Ectodermal cell (in vitro differentiated cells): ENCODE data around the gene MSI2.
"Not testable (repeated sequence)": the region's sequence is repeated elsewhere in the genome, so short reads cannot be mapped to it uniquely, and the experiment has no call there.

Experiments
- H3K27ac ChIP-seq: 2 replicates; pipeline ENCODE4 v1.7.0; 2013; ENCODE audit warnings: mild to moderate bottlenecking, low read depth, low read length; ENCODE audit not compliant: insufficient read depth, poor library complexity, severe bottlenecking
- H3K27me3 ChIP-seq: 2 replicates; pipeline ENCODE4 v1.7.0; 2013; ENCODE audit warnings: mild to moderate bottlenecking, low read length; ENCODE audit not compliant: insufficient read depth, control insufficient read depth, poor library complexity, severe bottlenecking
- H3K36me3 ChIP-seq: one replicate; pipeline ENCODE4 v1.7.0; 2013; ENCODE audit warnings: low read length; ENCODE audit not compliant: control insufficient read depth, insufficient read depth
- H3K4me1 ChIP-seq: one replicate; pipeline ENCODE4 v1.7.0; 2013; ENCODE audit warnings: low read length; ENCODE audit not compliant: control insufficient read depth, insufficient read depth
- H3K4me3 ChIP-seq: 2 replicates; pipeline ENCODE4 v1.7.0; 2013; ENCODE audit warnings: low read depth, low read length, control low read depth; ENCODE audit not compliant: insufficient read depth
- H3K9me3 ChIP-seq: 2 replicates; pipeline ENCODE4 v1.7.0; 2013; ENCODE audit warnings: mild to moderate bottlenecking, low read length, moderate library complexity; ENCODE audit not compliant: control insufficient read depth
- WGBS, 2 experiments: methylation state at CpG; one replicate each; pipeline ENCODE4 v1.1.7; 2013; ENCODE audit warnings: missing lambda C conversion rate in 2 of 2; 5-methylcytosine and 5-hydroxymethylcytosine counted together

MSI2 gene

GRCh38 chr17:57296231-57296630, 39.9 kb downstream of the MSI2 start:
- H3K4me3 ChIP-seq = no peak overlapping the region
- H3K27ac ChIP-seq = no peak overlapping the region
- 44 to 77% methylated on average over 2 to 4 of the region's 4 CpGs for WGBS, 2 experiments

DNA sequence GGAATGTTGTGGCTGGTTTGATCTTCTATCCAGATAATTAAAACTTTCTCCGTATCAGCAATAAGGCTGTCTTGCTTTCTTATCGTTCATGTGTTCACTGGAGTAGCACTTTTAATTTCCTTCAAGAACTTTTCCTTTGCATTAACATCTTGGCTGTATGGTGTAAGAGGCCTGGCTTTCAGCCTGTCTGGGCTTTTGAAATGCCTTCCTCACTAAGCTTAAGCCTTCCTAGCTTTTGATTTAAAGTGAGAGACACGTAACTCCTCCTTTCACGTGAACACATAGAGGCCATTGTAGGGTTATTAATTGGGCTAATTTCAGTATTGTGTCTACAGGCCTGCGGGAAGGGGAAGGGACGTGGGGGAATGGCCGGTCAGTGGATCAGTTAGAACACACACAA, 42.9 kb downstream of the MSI2 start:
- H3K4me1 ChIP-seq = peaks cover 12% of the 10 kb centered on the region
- H3K27me3 ChIP-seq = no peaks in the 10 kb centered on the region
- WGBS, 2 experiments = 95 to 96% methylated on average over 4 of the region's 7 CpGs
- no peak overlapping the region for H3K27ac ChIP-seq
- H3K9me3 ChIP-seq = peaks cover 9% of the 10 kb centered on the region
- H3K36me3 ChIP-seq = peaks cover 29% of the 10 kb centered on the region
- no peak overlapping the region for H3K4me3 ChIP-seq

More at GRCh38 chr17:57296231-57296630, 39.9 kb downstream of the MSI2 start:
- peaks cover 23% of the 10 kb centered on the region for H3K4me1 ChIP-seq
- peaks cover 9% of the 10 kb centered on the region for H3K9me3 ChIP-seq
- H3K36me3 ChIP-seq = peaks cover 29% of the 10 kb centered on the region
- H3K27me3 ChIP-seq = no peaks in the 10 kb centered on the region

- not testable (repeated sequence) for H3K4me3 ChIP-seq, H3K27me3 ChIP-seq, H3K4me1 ChIP-seq, H3K9me3 ChIP-seq, H3K27ac ChIP-seq
- H3K36me3 ChIP-seq = peaks cover 29% of the 10 kb centered on the region
- WGBS, 2 experiments = 94 to 96% methylated on average over 7 of the region's 7 CpGs
These were observed 44.3 kb downstream of the MSI2 start for GRCh38 chr17:57300592-57300991.

DNA sequence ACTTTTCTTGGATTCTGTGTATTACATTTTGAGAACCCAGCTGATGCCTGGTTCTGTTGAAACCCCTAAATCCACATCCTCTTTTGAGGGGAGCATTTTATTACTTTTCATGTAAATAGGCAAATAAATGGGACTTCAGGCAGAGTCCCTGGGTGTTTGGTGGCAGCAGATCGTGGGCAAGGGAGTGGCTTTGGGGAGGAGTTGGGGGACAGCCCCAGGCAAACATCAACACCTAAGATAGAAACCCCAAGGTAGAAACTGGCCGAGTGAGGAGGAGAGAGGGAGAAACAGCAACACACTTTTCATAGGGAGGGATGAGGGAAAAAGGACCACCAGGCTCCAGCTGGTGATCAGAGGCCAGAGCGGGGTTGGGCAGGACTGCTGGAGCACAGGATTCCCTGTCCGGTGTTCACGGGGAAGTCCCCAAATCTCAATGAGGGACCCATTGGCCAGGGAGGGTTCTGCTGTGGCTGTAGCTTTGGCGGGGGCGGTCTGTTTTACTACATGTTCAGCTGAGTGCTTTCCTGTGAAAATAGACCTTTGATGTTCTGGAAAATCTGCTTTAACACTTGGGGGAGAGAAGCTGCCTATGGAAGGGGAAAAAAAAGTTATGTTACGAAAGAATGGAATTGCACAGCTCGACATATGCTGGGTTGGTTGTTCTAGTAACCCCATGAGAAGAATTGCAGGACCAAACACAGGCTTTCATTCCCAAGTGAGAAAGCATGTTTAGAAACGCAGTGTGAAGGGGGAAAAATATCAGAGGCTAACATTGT, 46.6 kb downstream of the MSI2 start:
- WGBS, 2 experiments = 91 to 94% methylated on average over 10 of the region's 10 CpGs
- no peak overlapping the region for H3K4me3 ChIP-seq
- peaks cover 9% of the 10 kb centered on the region for H3K9me3 ChIP-seq
- H3K36me3 ChIP-seq = peaks cover 23% of the 10 kb centered on the region
- H3K27me3 ChIP-seq = no peaks in the 10 kb centered on the region
- no peak overlapping the region for H3K27ac ChIP-seq
- H3K4me1 ChIP-seq = no peaks in the 10 kb centered on the region

DNA sequence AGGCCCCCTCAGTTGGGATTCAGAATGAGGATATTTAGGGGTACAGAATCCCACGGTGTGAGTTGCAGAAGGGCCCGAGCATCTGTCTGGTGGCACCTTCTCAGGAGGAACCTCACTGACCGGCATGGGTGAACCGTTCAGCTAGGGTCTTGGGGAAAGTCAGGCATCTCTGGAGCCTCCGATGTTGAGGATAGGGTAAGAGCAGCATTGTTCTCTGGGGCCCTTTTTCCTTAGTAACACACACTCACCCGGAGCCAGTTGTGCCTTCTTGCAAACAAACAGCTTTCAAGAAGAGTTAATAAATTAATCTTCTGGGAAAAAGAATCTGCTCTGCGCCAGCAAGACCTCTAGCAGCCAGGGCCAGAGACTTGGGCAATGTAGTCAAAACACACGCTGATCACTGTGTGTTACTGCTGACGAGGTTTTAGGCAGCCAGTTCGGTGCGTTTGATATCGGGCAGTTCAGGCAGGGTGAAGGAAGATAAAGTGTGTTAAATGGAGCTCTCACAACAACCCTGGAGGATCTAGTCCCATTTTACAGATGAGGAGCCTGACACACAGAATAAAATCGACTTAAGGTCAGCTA, 48.9 kb downstream of the MSI2 start:
- H3K36me3 ChIP-seq = peaks cover 6% of the 10 kb centered on the region
- no peaks in the 10 kb centered on the region for H3K4me1 ChIP-seq
- H3K27ac ChIP-seq = no peak overlapping the region
- 94 to 95% methylated on average over 13 of the region's 13 CpGs for WGBS, 2 experiments
- no peaks in the 10 kb centered on the region for H3K27me3 ChIP-seq
- no peak overlapping the region for H3K4me3 ChIP-seq
- H3K9me3 ChIP-seq = no peaks in the 10 kb centered on the region

DNA sequence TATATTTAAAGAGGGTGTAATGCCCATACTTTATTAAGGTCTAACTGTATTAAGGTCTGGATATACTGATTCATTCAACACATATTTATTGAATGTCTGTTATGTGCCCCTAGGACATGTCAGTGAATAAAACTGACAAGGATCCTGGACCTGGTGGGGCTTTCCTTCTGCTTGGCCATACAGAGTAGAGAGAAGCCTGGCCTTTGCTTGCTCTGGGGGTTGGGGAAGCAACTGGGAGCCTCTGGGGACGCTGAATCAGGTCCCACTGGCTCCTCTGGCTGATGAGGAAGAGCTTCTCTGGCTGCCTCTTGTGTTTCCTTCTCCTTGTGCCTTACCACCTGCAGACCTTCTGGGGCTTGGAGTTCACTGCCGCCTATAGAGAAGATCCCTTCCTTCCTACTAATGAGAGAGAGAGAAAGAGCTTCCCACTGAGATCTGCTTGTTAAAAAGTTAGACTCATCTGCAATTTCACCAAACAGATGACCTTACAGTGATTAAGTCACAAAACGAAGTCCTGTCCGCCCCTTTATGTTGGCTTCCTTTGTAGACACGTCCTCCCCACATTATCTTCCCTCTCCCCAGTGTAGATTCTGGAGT, 49.7 kb downstream of the MSI2 start:
- H3K36me3 ChIP-seq = no peaks in the 10 kb centered on the region

GRCh38 chr17:57308543-57309186, 52.3 kb downstream of the MSI2 start:
- H3K27ac ChIP-seq = no peak overlapping the region
- 88 to 97% methylated on average over 4 to 5 of the region's 5 CpGs for WGBS, 2 experiments
- H3K27me3 ChIP-seq = no peaks in the 10 kb centered on the region
- no peak overlapping the region for H3K4me3 ChIP-seq
- H3K36me3 ChIP-seq = no peaks in the 10 kb centered on the region
- peaks cover 8% of the 10 kb centered on the region for H3K4me1 ChIP-seq
- H3K9me3 ChIP-seq = no peaks in the 10 kb centered on the region

More for the DNA sequence above, 49.7 kb downstream of the MSI2 start:
- Histone ChIP-seq H3K27me3 (no peaks in the 10 kb centered on the region), H3K4me3 (no peak overlapping the region), H3K27ac (no peak overlapping the region), H3K4me1 (no peaks in the 10 kb centered on the region), H3K9me3 (no peaks in the 10 kb centered on the region)
- WGBS, 2 experiments = 79 to 88% methylated on average over 5 of the region's 5 CpGs

GRCh38 chr17:57309479-57309878, 53.2 kb downstream of the MSI2 start:
- H3K27ac ChIP-seq = no peak overlapping the region
- no peaks in the 10 kb centered on the region for H3K9me3 ChIP-seq
- no peaks in the 10 kb centered on the region for H3K27me3 ChIP-seq
- H3K4me1 ChIP-seq = peaks cover 8% of the 10 kb centered on the region
- no peak overlapping the region for H3K4me3 ChIP-seq
- no peaks in the 10 kb centered on the region for H3K36me3 ChIP-seq
- 89 to 90% methylated on average over 7 of the region's 7 CpGs for WGBS, 2 experiments

- Histone ChIP-seq H3K9me3 (no peaks in the 10 kb centered on the region), H3K36me3 (no peaks in the 10 kb centered on the region), H3K4me1 (peaks cover 12% of the 10 kb centered on the region), H3K4me3 (no peak overlapping the region), H3K27ac (no peak overlapping the region), H3K27me3 (no peaks in the 10 kb centered on the region)
- WGBS, 2 experiments = 92 to 93% methylated on average over 10 of the region's 10 CpGs
These were observed 55.2 kb downstream of the MSI2 start for GRCh38 chr17:57311281-57312216.
